GM12878 (cell line): ENCODE data around the gene SLC12A1. TPM values are rescaled to one million over a fixed set of nuclear protein-coding genes. Genes with fewer than 3 reads are reported as not detected.

ENCODE experiments used
- ATAC-seq: fragments of 200-7000 bp; cut with Tn5 transposase; 3 replicates; pipeline ENCODE4 v1.9.1; 2020; ENCODE audit warnings: mild to moderate bottlenecking, moderate library complexity
- BruUV-seq: library from RNA; stranded (reverse); fragments of 400-500 nt; replicated peaks from 2 replicates; lab custom pipeline; 2021; lab: Mats Ljungman, UMichigan
- CTCF ChIA-PET: fragments of 300-600 bp; sonication (Branson Sonifier 250); formaldehyde crosslinking; extraction: SDS; loops from one replicate; lab custom pipeline; 2021; ENCODE audit warnings: inconsistent platforms; lab: Yijun Ruan, JAX
- POLR2A ChIA-PET: fragments of 350-600 bp; formaldehyde crosslinking; extraction: SDS; loops from one replicate; lab custom pipeline; 2021; ENCODE audit warnings: inconsistent platforms; lab: Charles Lee
- RAD21 ChIA-PET: fragments of 300-600 bp; sonication (Branson Sonifier 250); formaldehyde crosslinking; loops from one replicate; lab custom pipeline; 2023; ENCODE audit warnings: antibody characterized with exemption; ENCODE audit not compliant: unreplicated experiment; lab: Charles Lee
- SMC1A ChIA-PET: fragments of 300-600 bp; sonication (Branson Sonifier 250); formaldehyde crosslinking; loops from one replicate; lab custom pipeline; 2023; ENCODE audit not compliant: unreplicated experiment, uncharacterized antibody; lab: Charles Lee
- DNase-seq: peaks from one replicate; pipeline ENCODE4 v3.0.0-alpha.2; 2011; ENCODE audit warnings: low read depth, low spot score
- FAIRE-seq: peaks from 3 replicates; lab custom pipeline; 2011; peaks lifted over from hg19 to GRCh38; lab: Jason Lieb, UNC
- H2AFZ ChIP-seq: 2 replicates; pipeline ENCODE4 v1.6.0; 2011; ENCODE audit warnings: low read depth, low read length, control low read depth; ENCODE audit not compliant: control insufficient read depth
- H3K27ac ChIP-seq: 2 replicates; pipeline ENCODE4 v1.5.1; 2011; ENCODE audit warnings: control low read depth; ENCODE audit not compliant: control insufficient read depth, insufficient read depth
- H3K27me3 ChIP-seq, 2 experiments: replicated peaks in 1 of 2; 2 replicates each; pipeline versions ENCODE4 v1.6.0 to v1.6.1; 2011; ENCODE audit warnings: low read length in 1 of 2; ENCODE audit not compliant: control insufficient read depth in 2 of 2, insufficient read depth in 2 of 2
- H3K36me3 ChIP-seq, 2 experiments: 2 replicates each; pipeline ENCODE4 v1.5.1; 2011; ENCODE audit warnings: low read length in 1 of 2; ENCODE audit not compliant: control insufficient read depth in 2 of 2, insufficient read depth in 2 of 2
- H3K4me1 ChIP-seq: 2 replicates; pipeline ENCODE4 v1.6.1; 2011; ENCODE audit warnings: mild to moderate bottlenecking, low read length, moderate library complexity, mixed read lengths; ENCODE audit not compliant: control insufficient read depth, insufficient read depth
- H3K4me2 ChIP-seq: 2 replicates; pipeline ENCODE4 v1.6.0; 2011; ENCODE audit warnings: control low read depth; ENCODE audit not compliant: control insufficient read depth, insufficient read depth
- H3K4me3 ChIP-seq: fragments of 200-600 bp; sonication (generic); 2 replicates; pipeline ENCODE4 v1.5.1; 2016
- H3K79me2 ChIP-seq: 2 replicates; pipeline ENCODE4 v1.6.0; 2011; ENCODE audit warnings: low read length; ENCODE audit not compliant: control insufficient read depth, insufficient read depth
- H3K9ac ChIP-seq: 2 replicates; pipeline ENCODE4 v1.8.0; 2011; ENCODE audit warnings: low read length, control low read depth, mixed read lengths; ENCODE audit not compliant: control insufficient read depth, insufficient read depth
- H3K9me3 ChIP-seq: replicated peaks from 3 replicates; pipeline ENCODE4 v1.5.1; 2011; ENCODE audit warnings: mild to moderate bottlenecking, low read length; ENCODE audit not compliant: control insufficient read depth, insufficient read depth
- H4K20me1 ChIP-seq: 2 replicates; pipeline ENCODE4 v1.6.0; 2011; ENCODE audit not compliant: control insufficient read depth, insufficient read depth
- ASH2L ChIP-seq: fragments of 300-600, 200-600 bp; sonication (generic); IDR thresholded peaks from 2 replicates; pipeline ENCODE4 v1.6.1; 2017; ENCODE audit warnings: low read depth, mild to moderate bottlenecking, borderline replicate concordance
- BACH1 ChIP-seq: fragments of 450-650 bp; IDR thresholded peaks from 2 replicates; pipeline ENCODE4 v1.6.1; 2017; ENCODE audit warnings: mild to moderate bottlenecking, borderline replicate concordance
- BCLAF1 ChIP-seq: fragments of 450-650 bp; IDR thresholded peaks from 2 replicates; pipeline ENCODE4 v1.6.1; 2017; ENCODE audit warnings: antibody characterized with exemption, mild to moderate bottlenecking, moderate library complexity
- DPF2 ChIP-seq: fragments of 450-650 bp; IDR thresholded peaks from 2 replicates; pipeline ENCODE4 v1.6.1; 2017; ENCODE audit warnings: mild to moderate bottlenecking
- FOXK2 ChIP-seq: fragments of 450-650 bp; IDR thresholded peaks from 2 replicates; pipeline ENCODE4 v1.6.1; 2017; ENCODE audit warnings: mild to moderate bottlenecking, moderate library complexity
- GATAD2B ChIP-seq: fragments of 450-650 bp; conservative IDR thresholded peaks from 2 replicates; pipeline ENCODE4 v1.6.1; 2017; ENCODE audit warnings: low read depth, mild to moderate bottlenecking, moderate library complexity
- NFYB ChIP-seq: IDR thresholded peaks from 2 replicates; pipeline ENCODE4 v1.6.1; 2011; ENCODE audit warnings: low read depth, mild to moderate bottlenecking, low read length, improper control_type of control experiment, moderate library complexity; ENCODE audit not compliant: insufficient read depth
- NKRF ChIP-seq: fragments of 450-650 bp; conservative IDR thresholded peaks from 2 replicates; pipeline ENCODE4 v1.6.1; 2017; ENCODE audit warnings: mild to moderate bottlenecking, moderate library complexity
- SMAD5 ChIP-seq: IDR thresholded peaks from 2 replicates; pipeline ENCODE4 v1.6.1; 2016; ENCODE audit warnings: antibody characterized with exemption, low read depth
- STAT3 ChIP-seq: IDR thresholded peaks from 2 replicates; pipeline ENCODE4 v1.6.1; 2011; ENCODE audit warnings: low read depth, low read length, improper control_type of control experiment
- SUPT20H ChIP-seq: IDR thresholded peaks from 2 replicates; pipeline ENCODE4 v1.6.1; 2011; ENCODE audit warnings: low read depth, mild to moderate bottlenecking, low read length, moderate library complexity, borderline replicate concordance; ENCODE audit not compliant: control insufficient read depth
- SUZ12 ChIP-seq: fragments of 200-600 bp; sonication (generic); IDR thresholded peaks from one replicate; pipeline ENCODE4 v1.6.1; 2018; ENCODE audit warnings: antibody characterized with exemption, mild to moderate bottlenecking; ENCODE audit not compliant: unreplicated experiment
- TAF1 ChIP-seq: IDR thresholded peaks from 2 replicates; pipeline ENCODE4 v1.6.1; 2011; ENCODE audit warnings: mild to moderate bottlenecking, low read depth, low read length, borderline replicate concordance
- TARDBP ChIP-seq: IDR thresholded peaks from 2 replicates; pipeline ENCODE4 v1.6.1; 2016; ENCODE audit warnings: borderline replicate concordance
- WGBS: methylation state at CpG from one replicate; pipeline ENCODE4 v1.1.6; 2016; ENCODE audit warnings: low lambda C conversion rate; ENCODE audit not compliant: insufficient replicate concordance, insufficient coverage; ENCODE audit errors: missing lambda C conversion rate; 5-methylcytosine and 5-hydroxymethylcytosine counted together
- in situ Hi-C: fragments of 300-500 bp; cut with MboI; formaldehyde crosslinking; loops from 9 replicates; pipeline ENCODE4 v1.14.3; 2018; ENCODE audit warnings: mixed read lengths
- intact Hi-C: fragments of 100-400 bp; cut with micrococcal nuclease; formaldehyde crosslinking; loops from one replicate; pipeline ENCODE4 v1.14.2; 2022; ENCODE audit not compliant: unreplicated experiment
- polyA plus RNA-seq, 11 experiments: library from polyadenylated mRNA; depleted of rRNA in 4 of 11; unstranded in 6 of 11; stranded (reverse) in 5 of 11; fragments of >200 nt; fragmentation: Nextera tagmentation in 4 of 11; fragmentation: Illumina TruSeq in 1 of 11; extraction: Ambion mirVana in 4 of 11; extraction: Trizol in 1 of 11; gene quantifications; 1 replicate in 1 of 11; 2 replicates in 10 of 11; pipeline versions ENCODE4 v1.2.1 to v1.2.3, GENCODE V29; 2011 to 2016; ENCODE audit warnings: inconsistent platforms in 2 of 11, missing spikeins in 2 of 11, low read depth in 1 of 11
- total RNA-seq, 4 experiments: library from RNA; depleted of rRNA in 3 of 4; stranded (reverse); fragments of >200 nt in 3 of 4; fragmentation: Illumina TruSeq in 1 of 4; extraction: Trizol in 1 of 4; gene quantifications; 2 replicates each; pipeline versions ENCODE4 v1.2.1 to v1.2.3, GENCODE V29; 2013 to 2021

Gene SLC12A1
- total and polyA plus RNA-seq, 10 of the 15 experiments (the other 5 are each of a cell fraction or from before 2014, with no cell fraction given): under 0.01 TPM; not detected in 9

GRCh38 chr15:48278666-48279065 lies 72.6 kb downstream of the SLC12A1 start (continued):
- no peak for TF ChIP-seq BCLAF1
- no peak for TF ChIP-seq STAT3
- no peak for TF ChIP-seq SUZ12

- CTCF ChIA-PET: no interaction called here
- no peaks in the 10 kb centered on the region for H3K79me2 ChIP-seq
- no peaks in the 10 kb centered on the region for H3K36me3 ChIP-seq
- FAIRE-seq (no peak), DNase-seq (no peak), ATAC-seq (no peak)
- H2AFZ ChIP-seq: no peak overlapping the region
- intact Hi-C loops (no loop called here), in situ Hi-C loops (loop anchor here (10.0 kb wide), 1 partner anchor 1085 kb away; no protein-coding TSS in a partner anchor)
- no peaks in the 10 kb centered on the region for H3K4me1 ChIP-seq
- H3K9ac ChIP-seq: no peak overlapping the region
- POLR2A ChIA-PET: no interaction called here
- no peaks in the 10 kb centered on the region for H3K9me3 ChIP-seq
- RAD21 ChIA-PET: interaction anchor here (0.7 kb wide), 1 partner anchor 61 kb away, joined by 3 read pairs; no protein-coding TSS in a partner anchor
- no peak for TF ChIP-seq DPF2
- no peak for TF ChIP-seq FOXK2
- TF ChIP-seq GATAD2B: no peak
- no peak for TF ChIP-seq TAF1
- TF ChIP-seq SUPT20H: no peak
- no peak for TF ChIP-seq SMAD5
- TF ChIP-seq BACH1: no peak
- TF ChIP-seq NFYB: no peak
- TF ChIP-seq NKRF: no peak
- TF ChIP-seq TARDBP: no peak
- no peak for TF ChIP-seq ASH2L
- SMC1A ChIA-PET: no interaction called here
- H4K20me1 ChIP-seq: no peaks in the 10 kb centered on the region
- H3K27me3 ChIP-seq: peaks cover 0 to 3% of the 10 kb centered on the region in 2 experiments; a peak in 3 of 4 replicates
- BruUV-seq: no TSS peak
- H3K4me3 ChIP-seq: no peak overlapping the region
- 0% methylated on average over 1 of the region's 1 CpG for WGBS
- H3K4me2 ChIP-seq: no peak overlapping the region
- H3K27ac ChIP-seq: no peak overlapping the region
Measured at GRCh38 chr15:48279608-48280007, 73.5 kb downstream of the SLC12A1 start.
